GM12878 (cell line): ENCODE measurements around the gene LTB. TPM values are rescaled to one million over a fixed set of nuclear protein-coding genes. Genes with fewer than 3 reads are reported as not detected.

Experiments
- ATF3 ChIP-seq: IDR thresholded peaks from 2 replicates; pipeline ENCODE4 v1.6.1; 2011; ENCODE audit warnings: low read depth, mild to moderate bottlenecking, low read length, moderate library complexity, borderline replicate concordance; ENCODE audit errors: extremely low read depth
- CHD2 ChIP-seq: IDR thresholded peaks from 2 replicates; pipeline ENCODE4 v1.6.1; 2011; ENCODE audit warnings: low read depth, low read length, improper control_type of control experiment, borderline replicate concordance
- E2F8 ChIP-seq: fragments of 450-650 bp; IDR thresholded peaks from 2 replicates; pipeline ENCODE4 v1.6.1; 2018; ENCODE audit warnings: mild to moderate bottlenecking, low read depth, moderate library complexity; ENCODE audit not compliant: partially characterized antibody
- HDAC6 ChIP-seq: fragments of 200-600 bp; sonication (generic); IDR thresholded peaks from one replicate; pipeline ENCODE4 v1.8.0; 2017; ENCODE audit warnings: antibody characterized with exemption; ENCODE audit not compliant: unreplicated experiment
- IRF5 ChIP-seq: fragments of 450-650 bp; IDR thresholded peaks from 2 replicates; pipeline ENCODE4 v1.6.1; 2017; ENCODE audit warnings: borderline replicate concordance
- KDM1A ChIP-seq: fragments of 200-600 bp; sonication (generic); IDR thresholded peaks from 2 replicates; pipeline ENCODE4 v1.6.1; 2016; ENCODE audit warnings: borderline replicate concordance
- MTA2 ChIP-seq: fragments of 450-650 bp; IDR thresholded peaks from 2 replicates; pipeline ENCODE4 v1.6.1; 2016; ENCODE audit warnings: low read depth, mild to moderate bottlenecking, moderate library complexity
- NBN ChIP-seq: fragments of 450-650 bp; IDR thresholded peaks from 2 replicates; pipeline ENCODE4 v1.6.1; 2016
- NFYA ChIP-seq: IDR thresholded peaks from 2 replicates; pipeline ENCODE4 v1.6.1; 2011; ENCODE audit warnings: low read depth, mild to moderate bottlenecking, low read length, improper control_type of control experiment, borderline replicate concordance
- PAX5 ChIP-seq: IDR thresholded peaks from 2 replicates; pipeline ENCODE4 v1.6.1; 2011; ENCODE audit warnings: low read depth, low read length, borderline replicate concordance
- PML ChIP-seq: IDR thresholded peaks from 2 replicates; pipeline ENCODE4 v1.6.1; 2012; ENCODE audit warnings: low read length, inconsistent platforms
- RB1 ChIP-seq: fragments of 450-650 bp; formaldehyde crosslinking; IDR thresholded peaks from 2 replicates; pipeline ENCODE4 v1.6.1; 2017; ENCODE audit warnings: mild to moderate bottlenecking, borderline replicate concordance
- SMC3 ChIP-seq: IDR thresholded peaks from 2 replicates; pipeline ENCODE4 v1.6.1; 2011; ENCODE audit warnings: low read length, improper control_type of control experiment, borderline replicate concordance
- SREBF2 ChIP-seq: IDR thresholded peaks from 2 replicates; pipeline ENCODE4 v1.6.1; 2012; ENCODE audit warnings: mild to moderate bottlenecking, low read length
- SUZ12 ChIP-seq: fragments of 200-600 bp; sonication (generic); IDR thresholded peaks from one replicate; pipeline ENCODE4 v1.6.1; 2018; ENCODE audit warnings: antibody characterized with exemption, mild to moderate bottlenecking; ENCODE audit not compliant: unreplicated experiment
- TCF12 ChIP-seq: IDR thresholded peaks from 2 replicates; pipeline ENCODE4 v1.6.1; 2011; ENCODE audit warnings: low read depth, mild to moderate bottlenecking, low read length
- ZNF384 ChIP-seq: IDR thresholded peaks from 2 replicates; pipeline ENCODE4 v1.6.1; 2012; ENCODE audit warnings: low read depth, mild to moderate bottlenecking, low read length, improper control_type of control experiment, borderline replicate concordance
- polyA plus RNA-seq, 11 experiments: library from polyadenylated mRNA; depleted of rRNA in 4 of 11; unstranded in 6 of 11; stranded (reverse) in 5 of 11; fragments of >200 nt; fragmentation: Nextera tagmentation in 4 of 11; fragmentation: Illumina TruSeq in 1 of 11; extraction: Ambion mirVana in 4 of 11; extraction: Trizol in 1 of 11; gene quantifications; 1 replicate in 1 of 11; 2 replicates in 10 of 11; pipeline versions ENCODE4 v1.2.1 to v1.2.3, GENCODE V29; 2011 to 2016; ENCODE audit warnings: inconsistent platforms in 2 of 11, missing spikeins in 2 of 11, low read depth in 1 of 11
- total RNA-seq, 4 experiments: library from RNA; depleted of rRNA in 3 of 4; stranded (reverse); fragments of >200 nt in 3 of 4; fragmentation: Illumina TruSeq in 1 of 4; extraction: Trizol in 1 of 4; gene quantifications; 2 replicates each; pipeline versions ENCODE4 v1.2.1 to v1.2.3, GENCODE V29; 2013 to 2021

LTB gene
- total and polyA plus RNA-seq, 10 of the 15 experiments (the other 5 are each of a cell fraction or from before 2014, with no cell fraction given): 0.71 to 74.3 (median 20.0) TPM

- no peak for TF ChIP-seq ATF3
- TF ChIP-seq TCF12: 0 out of 2 replicates have a peak, but pooled peaks have one; percentile 35
- TF ChIP-seq SREBF2: peak; percentile 8; the same call in 1 of the 2 replicates
- TF ChIP-seq KDM1A: no peak
- no peak; the same call in none of the 2 replicates for TF ChIP-seq CHD2
- no peak for TF ChIP-seq MTA2
- peak; percentile 57; the same call in 1 of the 2 replicates for TF ChIP-seq RB1
- TF ChIP-seq IRF5: no peak
- TF ChIP-seq NFYA: no peak
- TF ChIP-seq PAX5: peak; percentile 56; the same call in 1 of the 2 replicates
- no peak for TF ChIP-seq SMC3
- peak; percentile 96 for TF ChIP-seq PML
- peak; percentile 51 for TF ChIP-seq HDAC6
- peak; percentile 99 for TF ChIP-seq ZNF384
- peak; percentile 82 for TF ChIP-seq E2F8
- TF ChIP-seq NBN: peak; percentile 98
- no peak for TF ChIP-seq SUZ12
- TF ChIP-seq, all 136 proteins: peak for 65
Observed at GRCh38 chr6:31619805-31620585, 37.8 kb upstream of the LTB start (continued).
